HepG2 (cell line): ENCODE results near the gene APOLD1. TPM values are rescaled to one million over a fixed set of nuclear protein-coding genes. Genes with fewer than 3 reads are reported as not detected.
A peak's percentile ranks its signal among the peaks of the same experiment; 100 is the strongest.

Experiments
- CSRNP2 ChIP-seq: sonication (generic); formaldehyde crosslinking; conservative IDR thresholded peaks from 2 replicates; pipeline ENCODE4 v1.8.0; 2022; ENCODE audit warnings: low read depth, missing genetic modification reagents
- EED ChIP-seq: sonication (generic); formaldehyde crosslinking; IDR thresholded peaks from 2 replicates; pipeline ENCODE4 v1.5.0; 2020; ENCODE audit warnings: mild to moderate bottlenecking, missing genetic modification reagents
- FOXK1 ChIP-seq: sonication (generic); formaldehyde crosslinking; IDR thresholded peaks from 2 replicates; pipeline ENCODE4 v1.4.0; 2020; ENCODE audit warnings: low read depth, missing genetic modification reagents, borderline replicate concordance
- GFI1 ChIP-seq: sonication (generic); formaldehyde crosslinking; IDR thresholded peaks from 2 replicates; pipeline ENCODE4 v1.5.0; 2020; ENCODE audit warnings: missing genetic modification reagents, mild to moderate bottlenecking, borderline replicate concordance
- KDM5A ChIP-seq: fragments of 200-600 bp; sonication (generic); IDR thresholded peaks from 2 replicates; pipeline ENCODE4 v1.7.0; 2018; ENCODE audit warnings: antibody characterized with exemption, mild to moderate bottlenecking, low read length, borderline replicate concordance
- NCOA1 ChIP-seq: sonication (generic); formaldehyde crosslinking; IDR thresholded peaks from 2 replicates; pipeline ENCODE4 v1.9.0; 2021; ENCODE audit warnings: missing genetic modification reagents
- NR3C1 ChIP-seq: sonication (generic); formaldehyde crosslinking; IDR thresholded peaks from 2 replicates; pipeline ENCODE4 v1.4.0; 2020; ENCODE audit warnings: missing genetic modification reagents
- PREB ChIP-seq: sonication (generic); formaldehyde crosslinking; IDR thresholded peaks from 2 replicates; pipeline ENCODE4 v1.4.0; 2020; ENCODE audit warnings: missing genetic modification reagents
- RFX5 ChIP-seq: IDR thresholded peaks from 2 replicates; pipeline ENCODE4 v1.6.1; 2011; ENCODE audit warnings: low read depth, low read length, improper control_type of control experiment
- SALL1 ChIP-seq: sonication (generic); formaldehyde crosslinking; IDR thresholded peaks from 2 replicates; pipeline ENCODE4 v1.8.0; 2022; ENCODE audit warnings: mild to moderate bottlenecking, missing genetic modification reagents
- ZFP37 ChIP-seq: sonication (generic); formaldehyde crosslinking; IDR thresholded peaks from 2 replicates; pipeline ENCODE4 v1.4.0; 2020; ENCODE audit warnings: missing genetic modification reagents, borderline replicate concordance
- polyA plus RNA-seq, 8 experiments: library from polyadenylated mRNA; depleted of rRNA in 3 of 8; stranded (reverse) in 7 of 8; unstranded in 1 of 8; fragments of >200 nt; fragmentation: Illumina TruSeq in 4 of 8; extraction: Trizol in 4 of 8; gene quantifications; 2 replicates each; pipeline versions ENCODE4 v1.2.1 to v1.2.3, GENCODE V29; 2011 to 2016; ENCODE audit warnings: low read depth in 4 of 8, missing spikeins in 1 of 8, mixed read lengths in 1 of 8; ENCODE audit not compliant: insufficient read depth in 1 of 8
- total RNA-seq, 5 experiments: library from RNA; depleted of rRNA; stranded (reverse); fragments of >200 nt; fragmentation: Illumina TruSeq; extraction: Trizol; gene quantifications; 2 replicates each; pipeline ENCODE4 v1.2.3, GENCODE V29; 2016; ENCODE audit warnings: low read depth in 1 of 5
- TF ChIP-seq, protein P1 (sequence below): sonication (generic); formaldehyde crosslinking; IDR thresholded peaks from 2 replicates; pipeline ENCODE4; 2020; ENCODE audit warnings: missing genetic modification reagents, mild to moderate bottlenecking, borderline replicate concordance
- TF ChIP-seq, protein P2 (sequence below): IDR thresholded peaks from 2 replicates; pipeline ENCODE4 v1.6.1; 2018; ENCODE audit warnings: missing genetic modification reagents, mild to moderate bottlenecking, missing compliant biosample characterization
- TF ChIP-seq, protein P3 (sequence below): IDR thresholded peaks from 2 replicates; pipeline ENCODE4 v1.6.1; 2016; ENCODE audit warnings: missing biosample characterization, missing genetic modification reagents, low read depth
- TF ChIP-seq, protein P4 (sequence below): sonication (generic); formaldehyde crosslinking; conservative IDR thresholded peaks from 2 replicates; pipeline ENCODE4 v1.4.0; 2020; ENCODE audit warnings: missing genetic modification reagents
- TF ChIP-seq, protein P5 (sequence below): IDR thresholded peaks from 2 replicates; pipeline ENCODE4 v1.6.1; 2016; ENCODE audit warnings: missing compliant biosample characterization, missing genetic modification reagents, borderline replicate concordance

Gene APOLD1
- total and polyA plus RNA-seq, 2 of the 13 experiments (the other 11 are each of a cell fraction or from before 2014, with no cell fraction given) = 0.20 to 0.84 TPM

DNA sequence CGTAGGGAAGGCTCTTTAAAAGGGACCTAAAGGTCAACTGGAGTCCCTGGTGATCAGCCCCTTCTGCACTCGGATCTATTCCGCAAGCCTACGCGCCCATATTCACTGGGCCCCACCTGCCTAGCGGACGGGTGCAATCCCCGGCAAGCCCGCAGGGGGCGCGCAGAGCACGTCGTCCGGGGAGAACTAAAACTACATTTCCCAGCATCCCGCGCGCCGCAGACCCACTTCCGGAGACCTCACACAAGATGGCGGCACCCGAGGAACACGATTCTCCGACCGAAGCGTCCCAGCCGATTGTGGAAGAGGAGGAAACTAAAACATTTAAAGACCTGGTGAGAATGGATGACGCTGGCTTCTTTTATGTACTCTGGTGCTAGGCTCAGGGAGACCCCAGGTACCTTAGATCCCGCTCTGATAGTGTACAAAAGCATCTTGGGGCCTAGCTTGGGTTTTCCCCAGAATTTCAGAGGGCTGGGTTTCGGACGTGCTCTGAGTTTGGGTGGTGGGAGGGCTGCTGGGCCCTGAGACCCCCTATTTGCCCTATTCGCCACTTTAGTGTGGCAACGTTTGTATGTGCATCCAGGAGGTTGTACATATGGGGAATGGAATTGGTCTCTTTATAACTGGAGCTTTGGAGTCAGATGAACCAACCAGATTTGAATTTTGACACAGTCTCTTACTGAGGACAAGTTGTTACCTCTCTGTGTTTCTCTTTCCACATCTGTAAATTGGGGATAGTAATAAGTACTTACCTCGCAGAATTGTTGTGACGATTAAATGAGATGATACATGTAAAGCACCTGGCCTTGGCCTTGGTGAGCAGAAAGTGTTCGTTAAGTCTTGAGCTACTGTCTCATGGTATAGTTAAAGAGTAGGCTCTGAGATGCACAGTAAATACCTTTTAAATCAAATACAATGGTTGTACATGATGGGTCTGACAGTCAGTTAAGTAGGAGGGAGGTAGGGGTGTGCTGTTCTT is 28.0 kb downstream of the APOLD1 start, which contains the start of gene DDX47 (continued):
- TF ChIP-seq EED = peak; percentile 72; the same call in 1 of the 2 replicates
- TF ChIP-seq, protein P1, sequence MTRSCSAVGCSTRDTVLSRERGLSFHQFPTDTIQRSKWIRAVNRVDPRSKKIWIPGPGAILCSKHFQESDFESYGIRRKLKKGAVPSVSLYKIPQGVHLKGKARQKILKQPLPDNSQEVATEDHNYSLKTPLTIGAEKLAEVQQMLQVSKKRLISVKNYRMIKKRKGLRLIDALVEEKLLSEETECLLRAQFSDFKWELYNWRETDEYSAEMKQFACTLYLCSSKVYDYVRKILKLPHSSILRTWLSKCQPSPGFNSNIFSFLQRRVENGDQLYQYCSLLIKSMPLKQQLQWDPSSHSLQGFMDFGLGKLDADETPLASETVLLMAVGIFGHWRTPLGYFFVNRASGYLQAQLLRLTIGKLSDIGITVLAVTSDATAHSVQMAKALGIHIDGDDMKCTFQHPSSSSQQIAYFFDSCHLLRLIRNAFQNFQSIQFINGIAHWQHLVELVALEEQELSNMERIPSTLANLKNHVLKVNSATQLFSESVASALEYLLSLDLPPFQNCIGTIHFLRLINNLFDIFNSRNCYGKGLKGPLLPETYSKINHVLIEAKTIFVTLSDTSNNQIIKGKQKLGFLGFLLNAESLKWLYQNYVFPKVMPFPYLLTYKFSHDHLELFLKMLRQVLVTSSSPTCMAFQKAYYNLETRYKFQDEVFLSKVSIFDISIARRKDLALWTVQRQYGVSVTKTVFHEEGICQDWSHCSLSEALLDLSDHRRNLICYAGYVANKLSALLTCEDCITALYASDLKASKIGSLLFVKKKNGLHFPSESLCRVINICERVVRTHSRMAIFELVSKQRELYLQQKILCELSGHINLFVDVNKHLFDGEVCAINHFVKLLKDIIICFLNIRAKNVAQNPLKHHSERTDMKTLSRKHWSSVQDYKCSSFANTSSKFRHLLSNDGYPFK (CRISPR knock-in tag) = peak; percentile 84; the same call in 1 of the 2 replicates
- no peak for TF ChIP-seq PREB (CRISPR knock-in tag)
- peak; percentile 33; the same call in 1 of the 2 replicates for TF ChIP-seq FOXK1 (CRISPR knock-in tag)
- no peak for TF ChIP-seq RFX5
- TF ChIP-seq, protein P2, sequence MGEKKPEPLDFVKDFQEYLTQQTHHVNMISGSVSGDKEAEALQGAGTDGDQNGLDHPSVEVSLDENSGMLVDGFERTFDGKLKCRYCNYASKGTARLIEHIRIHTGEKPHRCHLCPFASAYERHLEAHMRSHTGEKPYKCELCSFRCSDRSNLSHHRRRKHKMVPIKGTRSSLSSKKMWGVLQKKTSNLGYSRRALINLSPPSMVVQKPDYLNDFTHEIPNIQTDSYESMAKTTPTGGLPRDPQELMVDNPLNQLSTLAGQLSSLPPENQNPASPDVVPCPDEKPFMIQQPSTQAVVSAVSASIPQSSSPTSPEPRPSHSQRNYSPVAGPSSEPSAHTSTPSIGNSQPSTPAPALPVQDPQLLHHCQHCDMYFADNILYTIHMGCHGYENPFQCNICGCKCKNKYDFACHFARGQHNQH (CRISPR knock-in tag) = no peak
- TF ChIP-seq, protein P3, sequence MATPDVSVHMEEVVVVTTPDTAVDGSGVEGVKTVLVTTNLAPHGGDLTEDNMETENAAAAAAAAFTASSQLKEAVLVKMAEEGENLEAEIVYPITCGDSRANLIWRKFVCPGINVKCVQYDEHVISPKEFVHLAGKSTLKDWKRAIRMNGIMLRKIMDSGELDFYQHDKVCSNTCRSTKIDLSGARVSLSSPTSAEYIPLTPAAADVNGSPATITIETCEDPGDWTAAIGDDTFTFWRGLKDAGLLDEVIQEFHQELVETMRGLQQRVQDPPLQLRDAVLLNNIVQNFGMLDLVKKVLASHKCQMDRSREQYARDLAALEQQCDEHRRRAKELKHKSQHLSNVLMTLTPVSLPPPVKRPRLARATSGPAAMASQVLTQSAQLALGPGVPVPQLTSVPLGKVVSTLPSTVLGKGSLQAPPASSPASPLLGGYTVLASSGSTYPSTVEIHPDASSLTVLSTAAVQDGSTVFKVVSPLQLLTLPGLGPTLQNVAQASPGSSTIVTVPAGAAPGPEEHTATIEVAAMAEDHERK (CRISPR knock-in tag) = 0 out of 2 replicates have a peak, but pooled peaks have one; percentile 37
- TF ChIP-seq, protein P4, sequence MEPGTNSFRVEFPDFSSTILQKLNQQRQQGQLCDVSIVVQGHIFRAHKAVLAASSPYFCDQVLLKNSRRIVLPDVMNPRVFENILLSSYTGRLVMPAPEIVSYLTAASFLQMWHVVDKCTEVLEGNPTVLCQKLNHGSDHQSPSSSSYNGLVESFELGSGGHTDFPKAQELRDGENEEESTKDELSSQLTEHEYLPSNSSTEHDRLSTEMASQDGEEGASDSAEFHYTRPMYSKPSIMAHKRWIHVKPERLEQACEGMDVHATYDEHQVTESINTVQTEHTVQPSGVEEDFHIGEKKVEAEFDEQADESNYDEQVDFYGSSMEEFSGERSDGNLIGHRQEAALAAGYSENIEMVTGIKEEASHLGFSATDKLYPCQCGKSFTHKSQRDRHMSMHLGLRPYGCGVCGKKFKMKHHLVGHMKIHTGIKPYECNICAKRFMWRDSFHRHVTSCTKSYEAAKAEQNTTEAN (CRISPR knock-in tag) = peak; percentile 38; the same call in 1 of the 2 replicates
- TF ChIP-seq, protein P5, sequence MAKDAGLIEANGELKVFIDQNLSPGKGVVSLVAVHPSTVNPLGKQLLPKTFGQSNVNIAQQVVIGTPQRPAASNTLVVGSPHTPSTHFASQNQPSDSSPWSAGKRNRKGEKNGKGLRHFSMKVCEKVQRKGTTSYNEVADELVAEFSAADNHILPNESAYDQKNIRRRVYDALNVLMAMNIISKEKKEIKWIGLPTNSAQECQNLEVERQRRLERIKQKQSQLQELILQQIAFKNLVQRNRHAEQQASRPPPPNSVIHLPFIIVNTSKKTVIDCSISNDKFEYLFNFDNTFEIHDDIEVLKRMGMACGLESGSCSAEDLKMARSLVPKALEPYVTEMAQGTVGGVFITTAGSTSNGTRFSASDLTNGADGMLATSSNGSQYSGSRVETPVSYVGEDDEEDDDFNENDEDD = no peak
- TF ChIP-seq NCOA1 (CRISPR knock-in tag) = no peak
- TF ChIP-seq SALL1 (CRISPR knock-in tag) = peak; percentile 93
- TF ChIP-seq NR3C1 (CRISPR knock-in tag) = no peak
- no peak for TF ChIP-seq GFI1 (CRISPR knock-in tag)
- TF ChIP-seq KDM5A = peak; percentile 87
- no peak for TF ChIP-seq CSRNP2 (CRISPR knock-in tag)
- TF ChIP-seq ZFP37 = peak; percentile 66; the same call in 1 of the 2 replicates
